H1 (cell line): Measurements from ENCODE around the gene STXBP5. TPM values are rescaled to one million over a fixed set of nuclear protein-coding genes. Genes with fewer than 3 reads are reported as not detected.

Experiments
- BACH1 ChIP-seq: IDR thresholded peaks from 2 replicates; pipeline ENCODE4 v1.6.1; 2012; ENCODE audit warnings: low read length, improper control_type of control experiment
- CHD2 ChIP-seq: IDR thresholded peaks from 2 replicates; pipeline ENCODE4 v1.6.1; 2012; ENCODE audit warnings: low read length, improper control_type of control experiment
- CTBP2 ChIP-seq: IDR thresholded peaks from 2 replicates; pipeline ENCODE4 v1.7.0; 2011; ENCODE audit warnings: borderline replicate concordance, mild to moderate bottlenecking, moderate library complexity, mixed read lengths, low read length; ENCODE audit not compliant: insufficient read depth, insufficient read length
- MAFK ChIP-seq: IDR thresholded peaks from 2 replicates; pipeline ENCODE4 v1.6.1; 2012; ENCODE audit warnings: low read depth, mild to moderate bottlenecking, improper control_type of control experiment, low read length
- POLR2A ChIP-seq, 2 experiments: IDR thresholded peaks; 1 replicate in 1 of 2; 2 replicates in 1 of 2; pipeline ENCODE4 v1.6.1; 2011; ENCODE audit warnings: low read depth in 2 of 2, low read length in 2 of 2, mild to moderate bottlenecking in 2 of 2; ENCODE audit errors: control extremely low read depth in 1 of 2
- POU5F1 ChIP-seq: IDR thresholded peaks from 2 replicates; pipeline ENCODE4 v1.6.1; 2011; ENCODE audit warnings: low read depth, mild to moderate bottlenecking, low read length, moderate library complexity
- TAF1 ChIP-seq: IDR thresholded peaks from 2 replicates; pipeline ENCODE4 v1.6.1; 2011; ENCODE audit warnings: mild to moderate bottlenecking, low read depth, low read length
- TBP ChIP-seq: IDR thresholded peaks from 2 replicates; pipeline ENCODE4 v1.6.1; 2011; ENCODE audit warnings: low read depth, low read length, improper control_type of control experiment
- TEAD4 ChIP-seq: IDR thresholded peaks from 2 replicates; pipeline ENCODE4 v1.6.1; 2012; ENCODE audit warnings: low read depth, low read length, inconsistent platforms, mixed read lengths
- YY1 ChIP-seq: IDR thresholded peaks from 2 replicates; pipeline ENCODE4 v1.6.1; 2011; ENCODE audit warnings: low read depth, mild to moderate bottlenecking, low read length
- polyA plus RNA-seq, 7 experiments: library from polyadenylated mRNA; depleted of rRNA in 3 of 7; stranded (reverse) in 5 of 7; unstranded in 2 of 7; fragments of >200 nt in 5 of 7; fragments of 200-250 nt in 2 of 7; gene quantifications; 1 replicate in 5 of 7; 2 replicates in 1 of 7; 4 replicates in 1 of 7; pipeline versions ENCODE4 v1.2.1 to v1.2.3, GENCODE V29; 2011 to 2013; ENCODE audit warnings: missing spikeins in 2 of 7, mixed read lengths in 2 of 7
- total RNA-seq: library from RNA; stranded (reverse); fragmentation: NEBNext Ultra II Directional; extraction: Animal tissue kit (Norgen Biotek cat#: 25700); gene quantifications from 2 replicates; pipeline ENCODE4 v1.2.1, GENCODE V29; 2021
- TF ChIP-seq, protein P1 (sequence below): fragments of 300-600 bp; sonication (generic); IDR thresholded peaks from 2 replicates; pipeline ENCODE4 v1.7.1; 2012; ENCODE audit warnings: low read length, moderate library complexity, mild to moderate bottlenecking, inconsistent platforms; ENCODE audit not compliant: insufficient replicate concordance
- TF ChIP-seq, protein P2 (sequence below): IDR thresholded peaks from 2 replicates; pipeline ENCODE4 v1.6.1; 2012; ENCODE audit warnings: low read length, inconsistent platforms

The STXBP5 gene
- total and polyA plus RNA-seq, 2 of the 8 experiments (the other 6 are each of a cell fraction or from before 2014, with no cell fraction given) = 2.7 to 10.8 TPM

DNA sequence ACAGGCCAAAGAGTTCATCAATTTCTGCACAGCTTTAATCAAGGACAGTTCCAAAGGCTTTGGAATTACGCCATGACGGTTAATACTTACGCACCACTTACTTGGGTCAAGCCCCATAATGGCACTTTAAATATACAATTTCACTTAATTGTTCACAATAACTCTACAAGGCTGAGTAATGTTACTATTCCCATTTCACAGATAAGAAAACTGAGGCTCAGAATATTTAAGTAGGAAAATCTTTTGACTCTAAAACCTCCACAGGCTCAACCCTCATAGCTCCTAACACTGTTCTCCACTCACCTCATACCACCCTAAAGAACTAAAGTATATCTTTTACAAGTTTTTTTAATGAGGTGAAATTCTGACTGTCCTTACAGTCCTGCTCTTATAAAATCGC lies 212.4 kb downstream of the STXBP5 start (continued):
- TF ChIP-seq, protein P1, sequence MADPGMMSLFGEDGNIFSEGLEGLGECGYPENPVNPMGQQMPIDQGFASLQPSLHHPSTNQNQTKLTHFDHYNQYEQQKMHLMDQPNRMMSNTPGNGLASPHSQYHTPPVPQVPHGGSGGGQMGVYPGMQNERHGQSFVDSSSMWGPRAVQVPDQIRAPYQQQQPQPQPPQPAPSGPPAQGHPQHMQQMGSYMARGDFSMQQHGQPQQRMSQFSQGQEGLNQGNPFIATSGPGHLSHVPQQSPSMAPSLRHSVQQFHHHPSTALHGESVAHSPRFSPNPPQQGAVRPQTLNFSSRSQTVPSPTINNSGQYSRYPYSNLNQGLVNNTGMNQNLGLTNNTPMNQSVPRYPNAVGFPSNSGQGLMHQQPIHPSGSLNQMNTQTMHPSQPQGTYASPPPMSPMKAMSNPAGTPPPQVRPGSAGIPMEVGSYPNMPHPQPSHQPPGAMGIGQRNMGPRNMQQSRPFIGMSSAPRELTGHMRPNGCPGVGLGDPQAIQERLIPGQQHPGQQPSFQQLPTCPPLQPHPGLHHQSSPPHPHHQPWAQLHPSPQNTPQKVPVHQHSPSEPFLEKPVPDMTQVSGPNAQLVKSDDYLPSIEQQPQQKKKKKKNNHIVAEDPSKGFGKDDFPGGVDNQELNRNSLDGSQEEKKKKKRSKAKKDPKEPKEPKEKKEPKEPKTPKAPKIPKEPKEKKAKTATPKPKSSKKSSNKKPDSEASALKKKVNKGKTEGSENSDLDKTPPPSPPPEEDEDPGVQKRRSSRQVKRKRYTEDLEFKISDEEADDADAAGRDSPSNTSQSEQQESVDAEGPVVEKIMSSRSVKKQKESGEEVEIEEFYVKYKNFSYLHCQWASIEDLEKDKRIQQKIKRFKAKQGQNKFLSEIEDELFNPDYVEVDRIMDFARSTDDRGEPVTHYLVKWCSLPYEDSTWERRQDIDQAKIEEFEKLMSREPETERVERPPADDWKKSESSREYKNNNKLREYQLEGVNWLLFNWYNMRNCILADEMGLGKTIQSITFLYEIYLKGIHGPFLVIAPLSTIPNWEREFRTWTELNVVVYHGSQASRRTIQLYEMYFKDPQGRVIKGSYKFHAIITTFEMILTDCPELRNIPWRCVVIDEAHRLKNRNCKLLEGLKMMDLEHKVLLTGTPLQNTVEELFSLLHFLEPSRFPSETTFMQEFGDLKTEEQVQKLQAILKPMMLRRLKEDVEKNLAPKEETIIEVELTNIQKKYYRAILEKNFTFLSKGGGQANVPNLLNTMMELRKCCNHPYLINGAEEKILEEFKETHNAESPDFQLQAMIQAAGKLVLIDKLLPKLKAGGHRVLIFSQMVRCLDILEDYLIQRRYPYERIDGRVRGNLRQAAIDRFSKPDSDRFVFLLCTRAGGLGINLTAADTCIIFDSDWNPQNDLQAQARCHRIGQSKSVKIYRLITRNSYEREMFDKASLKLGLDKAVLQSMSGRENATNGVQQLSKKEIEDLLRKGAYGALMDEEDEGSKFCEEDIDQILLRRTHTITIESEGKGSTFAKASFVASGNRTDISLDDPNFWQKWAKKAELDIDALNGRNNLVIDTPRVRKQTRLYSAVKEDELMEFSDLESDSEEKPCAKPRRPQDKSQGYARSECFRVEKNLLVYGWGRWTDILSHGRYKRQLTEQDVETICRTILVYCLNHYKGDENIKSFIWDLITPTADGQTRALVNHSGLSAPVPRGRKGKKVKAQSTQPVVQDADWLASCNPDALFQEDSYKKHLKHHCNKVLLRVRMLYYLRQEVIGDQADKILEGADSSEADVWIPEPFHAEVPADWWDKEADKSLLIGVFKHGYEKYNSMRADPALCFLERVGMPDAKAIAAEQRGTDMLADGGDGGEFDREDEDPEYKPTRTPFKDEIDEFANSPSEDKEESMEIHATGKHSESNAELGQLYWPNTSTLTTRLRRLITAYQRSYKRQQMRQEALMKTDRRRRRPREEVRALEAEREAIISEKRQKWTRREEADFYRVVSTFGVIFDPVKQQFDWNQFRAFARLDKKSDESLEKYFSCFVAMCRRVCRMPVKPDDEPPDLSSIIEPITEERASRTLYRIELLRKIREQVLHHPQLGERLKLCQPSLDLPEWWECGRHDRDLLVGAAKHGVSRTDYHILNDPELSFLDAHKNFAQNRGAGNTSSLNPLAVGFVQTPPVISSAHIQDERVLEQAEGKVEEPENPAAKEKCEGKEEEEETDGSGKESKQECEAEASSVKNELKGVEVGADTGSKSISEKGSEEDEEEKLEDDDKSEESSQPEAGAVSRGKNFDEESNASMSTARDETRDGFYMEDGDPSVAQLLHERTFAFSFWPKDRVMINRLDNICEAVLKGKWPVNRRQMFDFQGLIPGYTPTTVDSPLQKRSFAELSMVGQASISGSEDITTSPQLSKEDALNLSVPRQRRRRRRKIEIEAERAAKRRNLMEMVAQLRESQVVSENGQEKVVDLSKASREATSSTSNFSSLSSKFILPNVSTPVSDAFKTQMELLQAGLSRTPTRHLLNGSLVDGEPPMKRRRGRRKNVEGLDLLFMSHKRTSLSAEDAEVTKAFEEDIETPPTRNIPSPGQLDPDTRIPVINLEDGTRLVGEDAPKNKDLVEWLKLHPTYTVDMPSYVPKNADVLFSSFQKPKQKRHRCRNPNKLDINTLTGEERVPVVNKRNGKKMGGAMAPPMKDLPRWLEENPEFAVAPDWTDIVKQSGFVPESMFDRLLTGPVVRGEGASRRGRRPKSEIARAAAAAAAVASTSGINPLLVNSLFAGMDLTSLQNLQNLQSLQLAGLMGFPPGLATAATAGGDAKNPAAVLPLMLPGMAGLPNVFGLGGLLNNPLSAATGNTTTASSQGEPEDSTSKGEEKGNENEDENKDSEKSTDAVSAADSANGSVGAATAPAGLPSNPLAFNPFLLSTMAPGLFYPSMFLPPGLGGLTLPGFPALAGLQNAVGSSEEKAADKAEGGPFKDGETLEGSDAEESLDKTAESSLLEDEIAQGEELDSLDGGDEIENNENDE = no peak
- TF ChIP-seq CTBP2 (no peak), TAF1 (no peak), CHD2 (no peak), POU5F1 (no peak), TEAD4 (no peak), POLR2A (IDR thresholded peaks at IDR 0.05; ENCODE audit: control extremely low read depth in 1 of 2, low read depth in 2 of 2, low read length in 2 of 2) (no peak), MAFK (no peak), YY1 (no peak), BACH1 (no peak), TBP (no peak)
- TF ChIP-seq, protein P2, sequence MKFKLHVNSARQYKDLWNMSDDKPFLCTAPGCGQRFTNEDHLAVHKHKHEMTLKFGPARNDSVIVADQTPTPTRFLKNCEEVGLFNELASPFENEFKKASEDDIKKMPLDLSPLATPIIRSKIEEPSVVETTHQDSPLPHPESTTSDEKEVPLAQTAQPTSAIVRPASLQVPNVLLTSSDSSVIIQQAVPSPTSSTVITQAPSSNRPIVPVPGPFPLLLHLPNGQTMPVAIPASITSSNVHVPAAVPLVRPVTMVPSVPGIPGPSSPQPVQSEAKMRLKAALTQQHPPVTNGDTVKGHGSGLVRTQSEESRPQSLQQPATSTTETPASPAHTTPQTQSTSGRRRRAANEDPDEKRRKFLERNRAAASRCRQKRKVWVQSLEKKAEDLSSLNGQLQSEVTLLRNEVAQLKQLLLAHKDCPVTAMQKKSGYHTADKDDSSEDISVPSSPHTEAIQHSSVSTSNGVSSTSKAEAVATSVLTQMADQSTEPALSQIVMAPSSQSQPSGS = no peak
